WTC11 (cell line): ENCODE results near the gene CLEC2A. TPM values are rescaled to one million over a fixed set of nuclear protein-coding genes. Genes with fewer than 3 reads are reported as not detected.
"Not testable (repeated sequence)": the region's sequence is repeated elsewhere in the genome, so short reads cannot be mapped to it uniquely, and the experiment has no call there.

Source experiments
- ATAC-seq: fragments of 200-7000 bp; cut with Tn5 transposase; 2 replicates; pipeline ENCODE4 v1.10.0; 2021; ENCODE audit warnings: mild to moderate bottlenecking, moderate library complexity
- CTCF ChIA-PET: fragments of 300-600 bp; sonication (Branson Sonifier 250); formaldehyde crosslinking; loops from one replicate; lab custom pipeline; 2021; ENCODE audit warnings: antibody characterized with exemption; lab: Charles Lee
- POLR2A ChIA-PET: fragments of 350-600 bp; sonication (Branson Sonifier 250); formaldehyde crosslinking; loops from one replicate; lab custom pipeline; 2021; ENCODE audit warnings: antibody characterized with exemption; lab: Charles Lee
- DNase-seq: peaks from one replicate; pipeline ENCODE4 v3.0.0; 2021; ENCODE audit warnings: low spot score
- H3K27ac Mint-ChIP-seq: 2 replicates; pipeline ENCODE4 v1.8.0; 2021; ENCODE audit warnings: mixed read lengths
- H3K27me3 Mint-ChIP-seq: 2 replicates; pipeline ENCODE4 v1.8.0; 2021; ENCODE audit warnings: low read depth, mild to moderate bottlenecking, moderate library complexity, mixed read lengths
- H3K36me3 Mint-ChIP-seq: 2 replicates; pipeline ENCODE4 v1.8.0; 2021; ENCODE audit warnings: mixed read lengths
- H3K4me1 Mint-ChIP-seq: 2 replicates; pipeline ENCODE4 v1.8.0; 2022; ENCODE audit warnings: mixed read lengths
- H3K4me3 Mint-ChIP-seq: 2 replicates; pipeline ENCODE4 v1.8.0; 2021; ENCODE audit warnings: mild to moderate bottlenecking, moderate library complexity, mixed read lengths
- H3K9me3 Mint-ChIP-seq: 2 replicates; pipeline ENCODE4 v1.8.0; 2021; ENCODE audit warnings: mixed read lengths
- CBFB ChIP-seq: sonication (generic); formaldehyde crosslinking; IDR thresholded peaks from 2 replicates; pipeline ENCODE4 v1.8.1; 2022; ENCODE audit warnings: mild to moderate bottlenecking, low read depth, missing genetic modification reagents
- CREM ChIP-seq: sonication (generic); formaldehyde crosslinking; IDR thresholded peaks from 2 replicates; pipeline ENCODE4 v1.8.1; 2022; ENCODE audit warnings: mild to moderate bottlenecking, missing genetic modification reagents, moderate library complexity
- ELF4 ChIP-seq: sonication (generic); formaldehyde crosslinking; IDR thresholded peaks from 2 replicates; pipeline ENCODE4 v1.8.1; 2022; ENCODE audit warnings: low read depth, mild to moderate bottlenecking, moderate library complexity, missing genetic modification reagents
- FOXP1 ChIP-seq: sonication (generic); formaldehyde crosslinking; IDR thresholded peaks from 2 replicates; pipeline ENCODE4 v1.8.0; 2022; ENCODE audit warnings: missing genetic modification reagents, mild to moderate bottlenecking, moderate library complexity, borderline replicate concordance
- JAZF1 ChIP-seq: fragments of 250-450 bp; sonication (Bioruptor Pico); IDR thresholded peaks from 2 replicates; pipeline ENCODE4 v1.9.0; 2021; ENCODE audit warnings: moderate library complexity, mild to moderate bottlenecking, inconsistent platforms
- JUN ChIP-seq: sonication (generic); formaldehyde crosslinking; IDR thresholded peaks from 2 replicates; pipeline ENCODE4 v1.8.0; 2023; ENCODE audit warnings: mild to moderate bottlenecking, missing genetic modification reagents
- MYBL2 ChIP-seq: sonication (generic); formaldehyde crosslinking; IDR thresholded peaks from 2 replicates; pipeline ENCODE4 v1.8.1; 2023; ENCODE audit warnings: mild to moderate bottlenecking, moderate library complexity, missing genetic modification reagents
- NFYB ChIP-seq: sonication (generic); formaldehyde crosslinking; conservative IDR thresholded peaks from 2 replicates; pipeline ENCODE4 v1.8.0; 2022; ENCODE audit warnings: low read depth, missing genetic modification reagents
- SMAD4 ChIP-seq: sonication (generic); formaldehyde crosslinking; IDR thresholded peaks from 2 replicates; pipeline ENCODE4 v1.8.0; 2022; ENCODE audit warnings: mild to moderate bottlenecking, missing genetic modification reagents
- TEAD4 ChIP-seq: sonication (generic); formaldehyde crosslinking; IDR thresholded peaks from 2 replicates; pipeline ENCODE4 v1.8.0; 2022; ENCODE audit warnings: mild to moderate bottlenecking, missing genetic modification reagents
- total RNA-seq: library from RNA; stranded (reverse); gene quantifications from 3 replicates; pipeline ENCODE4 v1.2.3, GENCODE V29; 2021
- TF ChIP-seq, protein P1 (sequence below): sonication (generic); formaldehyde crosslinking; IDR thresholded peaks from 2 replicates; pipeline ENCODE4 v1.8.0; 2022; ENCODE audit warnings: mild to moderate bottlenecking, missing genetic modification reagents
- TF ChIP-seq, protein P2 (sequence below): sonication (generic); formaldehyde crosslinking; IDR thresholded peaks from 2 replicates; pipeline ENCODE4 v1.8.0; 2023; ENCODE audit warnings: missing genetic modification reagents
- TF ChIP-seq, protein P3 (sequence below): sonication (generic); formaldehyde crosslinking; conservative IDR thresholded peaks from 2 replicates; pipeline ENCODE4 v1.8.1; 2023; ENCODE audit warnings: mild to moderate bottlenecking, low read depth, missing genetic modification reagents, moderate library complexity
- TF ChIP-seq, protein P4 (sequence below): sonication (generic); formaldehyde crosslinking; IDR thresholded peaks from 2 replicates; pipeline ENCODE4 v1.8.0; 2022; ENCODE audit warnings: missing genetic modification reagents
- TF ChIP-seq, protein P5 (sequence below): sonication (generic); formaldehyde crosslinking; IDR thresholded peaks from 2 replicates; pipeline ENCODE4 v1.8.1; 2022; ENCODE audit warnings: low read depth, missing genetic modification reagents, borderline replicate concordance
- TF ChIP-seq, protein P6 (sequence below): sonication (generic); formaldehyde crosslinking; IDR thresholded peaks from 2 replicates; pipeline ENCODE4 v1.8.0; 2022; ENCODE audit warnings: mild to moderate bottlenecking, missing genetic modification reagents

CLEC2A gene
- total RNA-seq, 1 experiment from 2014 or later, result 3.5 TPM

DNA sequence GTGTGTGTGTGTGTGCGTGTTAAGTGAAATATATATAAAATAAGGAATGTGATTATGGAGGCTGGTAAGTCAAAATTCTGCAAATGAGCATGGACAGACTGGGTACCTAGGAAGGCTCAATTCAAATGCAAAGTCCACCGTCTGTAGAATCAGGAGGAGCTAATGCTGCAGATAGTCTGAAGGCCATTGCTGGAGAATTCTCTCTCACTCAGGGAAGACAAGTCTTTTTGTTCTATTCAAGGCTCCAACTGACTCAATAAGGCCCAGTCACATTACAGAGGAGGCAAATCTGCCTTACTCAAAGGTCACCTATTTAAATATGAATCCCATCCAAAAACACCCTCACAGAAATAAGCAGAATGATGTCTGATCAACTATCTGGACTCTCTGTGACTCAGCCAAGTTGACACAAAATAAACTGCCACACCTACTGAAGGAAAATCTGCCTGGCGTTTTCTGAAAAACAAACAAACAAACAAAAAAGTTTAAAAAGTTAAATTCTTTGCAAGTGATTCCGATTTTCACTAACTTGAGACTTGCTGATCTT is 51.6 kb downstream of the CLEC2A start (continued):
- TF ChIP-seq, protein P1, sequence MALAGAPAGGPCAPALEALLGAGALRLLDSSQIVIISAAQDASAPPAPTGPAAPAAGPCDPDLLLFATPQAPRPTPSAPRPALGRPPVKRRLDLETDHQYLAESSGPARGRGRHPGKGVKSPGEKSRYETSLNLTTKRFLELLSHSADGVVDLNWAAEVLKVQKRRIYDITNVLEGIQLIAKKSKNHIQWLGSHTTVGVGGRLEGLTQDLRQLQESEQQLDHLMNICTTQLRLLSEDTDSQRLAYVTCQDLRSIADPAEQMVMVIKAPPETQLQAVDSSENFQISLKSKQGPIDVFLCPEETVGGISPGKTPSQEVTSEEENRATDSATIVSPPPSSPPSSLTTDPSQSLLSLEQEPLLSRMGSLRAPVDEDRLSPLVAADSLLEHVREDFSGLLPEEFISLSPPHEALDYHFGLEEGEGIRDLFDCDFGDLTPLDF (CRISPR knock-in tag), result no peak
- no peak for TF ChIP-seq SMAD4 (CRISPR knock-in tag)
- no peak for TF ChIP-seq NFYB (CRISPR knock-in tag)
- no peak for TF ChIP-seq ELF4
- no peak for TF ChIP-seq JUN (CRISPR knock-in tag)
- TF ChIP-seq, all 79 proteins: peak for 0

DNA sequence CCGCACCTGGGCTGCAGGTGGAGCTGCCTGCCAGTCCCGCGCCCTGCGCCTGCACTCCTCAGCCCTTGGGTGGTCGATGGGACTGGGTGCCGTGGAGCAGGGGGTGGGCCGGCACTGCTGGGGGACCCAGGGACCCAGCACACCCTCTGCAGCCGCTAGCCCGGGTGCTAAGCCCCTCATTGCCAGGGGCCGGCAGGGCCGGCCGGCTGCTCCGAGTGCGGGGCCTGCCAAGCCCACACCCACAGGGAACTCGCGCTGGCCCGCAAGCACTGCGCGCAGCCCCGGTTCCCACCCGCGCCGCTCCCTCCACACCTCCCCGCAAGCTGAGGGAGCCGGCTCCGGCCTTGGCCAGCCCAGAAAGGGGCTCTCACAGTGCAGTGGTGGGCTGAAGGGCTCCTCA is 56.0 kb downstream of the CLEC2A start:
- H3K27ac Mint-ChIP-seq, H3K27me3 Mint-ChIP-seq, ATAC-seq, POLR2A ChIA-PET, H3K9me3 Mint-ChIP-seq, DNase-seq, CTCF ChIA-PET, H3K4me3 Mint-ChIP-seq, H3K36me3 Mint-ChIP-seq: not testable (repeated sequence)
- peaks cover 11% of the 10 kb centered on the region for H3K4me1 Mint-ChIP-seq

DNA sequence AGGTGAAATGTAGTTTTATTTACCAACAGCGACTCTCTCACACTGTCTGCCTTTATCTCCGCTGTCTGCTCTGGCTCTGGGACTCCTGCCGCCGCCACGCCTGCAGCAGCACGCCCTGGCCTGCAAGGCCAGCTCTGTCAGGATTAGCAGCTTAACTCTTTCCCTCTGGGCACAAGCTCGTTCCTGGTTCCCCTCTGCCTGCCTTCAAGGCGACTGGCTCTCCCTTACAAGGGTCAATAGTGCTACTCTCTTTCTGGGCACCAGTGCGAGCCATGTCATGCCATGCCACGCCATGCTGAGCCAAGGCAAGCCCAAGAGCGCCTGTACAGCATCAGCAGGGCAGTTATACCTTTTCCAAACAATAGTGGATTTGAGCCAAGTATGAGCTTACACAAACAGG is 59.4 kb downstream of the CLEC2A start:
- POLR2A ChIA-PET, result no interaction called here
- TF ChIP-seq, protein P2, sequence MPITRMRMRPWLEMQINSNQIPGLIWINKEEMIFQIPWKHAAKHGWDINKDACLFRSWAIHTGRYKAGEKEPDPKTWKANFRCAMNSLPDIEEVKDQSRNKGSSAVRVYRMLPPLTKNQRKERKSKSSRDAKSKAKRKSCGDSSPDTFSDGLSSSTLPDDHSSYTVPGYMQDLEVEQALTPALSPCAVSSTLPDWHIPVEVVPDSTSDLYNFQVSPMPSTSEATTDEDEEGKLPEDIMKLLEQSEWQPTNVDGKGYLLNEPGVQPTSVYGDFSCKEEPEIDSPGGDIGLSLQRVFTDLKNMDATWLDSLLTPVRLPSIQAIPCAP (CRISPR knock-in tag), result no peak
- TF ChIP-seq TEAD4, result no peak
- no peak for TF ChIP-seq MYBL2 (CRISPR knock-in tag)
- TF ChIP-seq JAZF1, result no peak
- no peak for TF ChIP-seq CREM (CRISPR knock-in tag)
- TF ChIP-seq, protein P3, sequence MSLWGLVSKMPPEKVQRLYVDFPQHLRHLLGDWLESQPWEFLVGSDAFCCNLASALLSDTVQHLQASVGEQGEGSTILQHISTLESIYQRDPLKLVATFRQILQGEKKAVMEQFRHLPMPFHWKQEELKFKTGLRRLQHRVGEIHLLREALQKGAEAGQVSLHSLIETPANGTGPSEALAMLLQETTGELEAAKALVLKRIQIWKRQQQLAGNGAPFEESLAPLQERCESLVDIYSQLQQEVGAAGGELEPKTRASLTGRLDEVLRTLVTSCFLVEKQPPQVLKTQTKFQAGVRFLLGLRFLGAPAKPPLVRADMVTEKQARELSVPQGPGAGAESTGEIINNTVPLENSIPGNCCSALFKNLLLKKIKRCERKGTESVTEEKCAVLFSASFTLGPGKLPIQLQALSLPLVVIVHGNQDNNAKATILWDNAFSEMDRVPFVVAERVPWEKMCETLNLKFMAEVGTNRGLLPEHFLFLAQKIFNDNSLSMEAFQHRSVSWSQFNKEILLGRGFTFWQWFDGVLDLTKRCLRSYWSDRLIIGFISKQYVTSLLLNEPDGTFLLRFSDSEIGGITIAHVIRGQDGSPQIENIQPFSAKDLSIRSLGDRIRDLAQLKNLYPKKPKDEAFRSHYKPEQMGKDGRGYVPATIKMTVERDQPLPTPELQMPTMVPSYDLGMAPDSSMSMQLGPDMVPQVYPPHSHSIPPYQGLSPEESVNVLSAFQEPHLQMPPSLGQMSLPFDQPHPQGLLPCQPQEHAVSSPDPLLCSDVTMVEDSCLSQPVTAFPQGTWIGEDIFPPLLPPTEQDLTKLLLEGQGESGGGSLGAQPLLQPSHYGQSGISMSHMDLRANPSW (CRISPR knock-in tag), result no peak
- TF ChIP-seq, protein P1 (CRISPR knock-in tag), result no peak
- TF ChIP-seq, protein P4, sequence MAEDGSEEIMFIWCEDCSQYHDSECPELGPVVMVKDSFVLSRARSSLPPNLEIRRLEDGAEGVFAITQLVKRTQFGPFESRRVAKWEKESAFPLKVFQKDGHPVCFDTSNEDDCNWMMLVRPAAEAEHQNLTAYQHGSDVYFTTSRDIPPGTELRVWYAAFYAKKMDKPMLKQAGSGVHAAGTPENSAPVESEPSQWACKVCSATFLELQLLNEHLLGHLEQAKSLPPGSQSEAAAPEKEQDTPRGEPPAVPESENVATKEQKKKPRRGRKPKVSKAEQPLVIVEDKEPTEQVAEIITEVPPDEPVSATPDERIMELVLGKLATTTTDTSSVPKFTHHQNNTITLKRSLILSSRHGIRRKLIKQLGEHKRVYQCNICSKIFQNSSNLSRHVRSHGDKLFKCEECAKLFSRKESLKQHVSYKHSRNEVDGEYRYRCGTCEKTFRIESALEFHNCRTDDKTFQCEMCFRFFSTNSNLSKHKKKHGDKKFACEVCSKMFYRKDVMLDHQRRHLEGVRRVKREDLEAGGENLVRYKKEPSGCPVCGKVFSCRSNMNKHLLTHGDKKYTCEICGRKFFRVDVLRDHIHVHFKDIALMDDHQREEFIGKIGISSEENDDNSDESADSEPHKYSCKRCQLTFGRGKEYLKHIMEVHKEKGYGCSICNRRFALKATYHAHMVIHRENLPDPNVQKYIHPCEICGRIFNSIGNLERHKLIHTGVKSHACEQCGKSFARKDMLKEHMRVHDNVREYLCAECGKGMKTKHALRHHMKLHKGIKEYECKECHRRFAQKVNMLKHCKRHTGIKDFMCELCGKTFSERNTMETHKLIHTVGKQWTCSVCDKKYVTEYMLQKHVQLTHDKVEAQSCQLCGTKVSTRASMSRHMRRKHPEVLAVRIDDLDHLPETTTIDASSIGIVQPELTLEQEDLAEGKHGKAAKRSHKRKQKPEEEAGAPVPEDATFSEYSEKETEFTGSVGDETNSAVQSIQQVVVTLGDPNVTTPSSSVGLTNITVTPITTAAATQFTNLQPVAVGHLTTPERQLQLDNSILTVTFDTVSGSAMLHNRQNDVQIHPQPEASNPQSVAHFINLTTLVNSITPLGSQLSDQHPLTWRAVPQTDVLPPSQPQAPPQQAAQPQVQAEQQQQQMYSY (CRISPR knock-in tag), result no peak
- no peak for TF ChIP-seq JUN (CRISPR knock-in tag)
- no peak for TF ChIP-seq CBFB (CRISPR knock-in tag)
- TF ChIP-seq, protein P5, sequence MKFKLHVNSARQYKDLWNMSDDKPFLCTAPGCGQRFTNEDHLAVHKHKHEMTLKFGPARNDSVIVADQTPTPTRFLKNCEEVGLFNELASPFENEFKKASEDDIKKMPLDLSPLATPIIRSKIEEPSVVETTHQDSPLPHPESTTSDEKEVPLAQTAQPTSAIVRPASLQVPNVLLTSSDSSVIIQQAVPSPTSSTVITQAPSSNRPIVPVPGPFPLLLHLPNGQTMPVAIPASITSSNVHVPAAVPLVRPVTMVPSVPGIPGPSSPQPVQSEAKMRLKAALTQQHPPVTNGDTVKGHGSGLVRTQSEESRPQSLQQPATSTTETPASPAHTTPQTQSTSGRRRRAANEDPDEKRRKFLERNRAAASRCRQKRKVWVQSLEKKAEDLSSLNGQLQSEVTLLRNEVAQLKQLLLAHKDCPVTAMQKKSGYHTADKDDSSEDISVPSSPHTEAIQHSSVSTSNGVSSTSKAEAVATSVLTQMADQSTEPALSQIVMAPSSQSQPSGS (CRISPR knock-in tag), result no peak
- TF ChIP-seq, protein P6, sequence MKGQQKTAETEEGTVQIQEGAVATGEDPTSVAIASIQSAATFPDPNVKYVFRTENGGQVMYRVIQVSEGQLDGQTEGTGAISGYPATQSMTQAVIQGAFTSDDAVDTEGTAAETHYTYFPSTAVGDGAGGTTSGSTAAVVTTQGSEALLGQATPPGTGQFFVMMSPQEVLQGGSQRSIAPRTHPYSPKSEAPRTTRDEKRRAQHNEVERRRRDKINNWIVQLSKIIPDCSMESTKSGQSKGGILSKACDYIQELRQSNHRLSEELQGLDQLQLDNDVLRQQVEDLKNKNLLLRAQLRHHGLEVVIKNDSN (CRISPR knock-in tag), result no peak
- TF ChIP-seq FOXP1 (CRISPR knock-in tag), result no peak
- no peaks in the 10 kb centered on the region for H3K36me3 Mint-ChIP-seq
- H3K9me3 Mint-ChIP-seq, result peaks cover 6% of the 10 kb centered on the region
- no peaks in the 10 kb centered on the region; the same call in 1 of the 2 replicates for H3K27me3 Mint-ChIP-seq
- DNase-seq (no peak), ATAC-seq (no peak)
- no peak overlapping the region for H3K27ac Mint-ChIP-seq
- peaks cover 22% of the 10 kb centered on the region for H3K4me1 Mint-ChIP-seq
- H3K4me3 Mint-ChIP-seq, result no peak overlapping the region
- CTCF ChIA-PET, result interaction anchor here (1.2 to 1.6 kb wide), 3 partner anchors 59 to 281 kb away, joined by 3 to 4 read pairs (median 4); no protein-coding TSS in a partner anchor
